HG03460 (cell line): ENCODE data around the gene APOB.

Experiments
- ATAC-seq: cut with Tn5 transposase; IDR thresholded peaks from one replicate; pipeline ENCODE4 v1.9.1; 2021; ENCODE audit not compliant: unreplicated experiment

APOB gene

GRCh38 chr2:21043744-21044532 is at the start of gene APOB:
Gene APOB, minus strand, starts transcription at chr2:21044073. Its CDS starts 128 bp downstream, at chr2:21043945.
- ATAC-seq, result peak; percentile 12

- no peak for ATAC-seq
These were observed 48.5 kb upstream of the APOB start for GRCh38 chr2:21092308-21092869.

GRCh38 chr2:21084401-21084800 is 40.5 kb upstream of the APOB start:
- no peak for ATAC-seq

GRCh38 chr2:21083482-21083881 is 39.6 kb upstream of the APOB start:
- no peak for ATAC-seq

GRCh38 chr2:21078296-21078695 is 34.4 kb upstream of the APOB start:
- no peak for ATAC-seq

- no peak for ATAC-seq
These were observed 28.8 kb upstream of the APOB start for GRCh38 chr2:21072477-21073242.

- no peak for ATAC-seq
These were observed 26.7 kb upstream of the APOB start for GRCh38 chr2:21070341-21071257.

- ATAC-seq, result no peak
These were observed 26.0 kb upstream of the APOB start for GRCh38 chr2:21069746-21070340.

GRCh38 chr2:21067859-21068537 is 24.1 kb upstream of the APOB start:
- ATAC-seq, result no peak

- ATAC-seq, result no peak
These were observed 23.3 kb upstream of the APOB start for GRCh38 chr2:21067125-21067524.

GRCh38 chr2:21059885-21060610 is 16.2 kb upstream of the APOB start:
- no peak for ATAC-seq

- ATAC-seq, result no peak
These were observed 13.2 kb upstream of the APOB start for GRCh38 chr2:21057097-21057496.

GRCh38 chr2:21055879-21056790 is 12.3 kb upstream of the APOB start:
- ATAC-seq, result no peak

- no peak for ATAC-seq
These were observed 11.6 kb upstream of the APOB start for GRCh38 chr2:21055451-21055850.

GRCh38 chr2:21054011-21054410 is 10.1 kb upstream of the APOB start:
- ATAC-seq, result no peak

- no peak for ATAC-seq
These were observed 8.2 kb upstream of the APOB start for GRCh38 chr2:21052044-21052443.

- ATAC-seq, result no peak
These were observed 6.3 kb upstream of the APOB start for GRCh38 chr2:21050164-21050563.
